ENCODE measurements around the gene ABCG8.

DNA sequence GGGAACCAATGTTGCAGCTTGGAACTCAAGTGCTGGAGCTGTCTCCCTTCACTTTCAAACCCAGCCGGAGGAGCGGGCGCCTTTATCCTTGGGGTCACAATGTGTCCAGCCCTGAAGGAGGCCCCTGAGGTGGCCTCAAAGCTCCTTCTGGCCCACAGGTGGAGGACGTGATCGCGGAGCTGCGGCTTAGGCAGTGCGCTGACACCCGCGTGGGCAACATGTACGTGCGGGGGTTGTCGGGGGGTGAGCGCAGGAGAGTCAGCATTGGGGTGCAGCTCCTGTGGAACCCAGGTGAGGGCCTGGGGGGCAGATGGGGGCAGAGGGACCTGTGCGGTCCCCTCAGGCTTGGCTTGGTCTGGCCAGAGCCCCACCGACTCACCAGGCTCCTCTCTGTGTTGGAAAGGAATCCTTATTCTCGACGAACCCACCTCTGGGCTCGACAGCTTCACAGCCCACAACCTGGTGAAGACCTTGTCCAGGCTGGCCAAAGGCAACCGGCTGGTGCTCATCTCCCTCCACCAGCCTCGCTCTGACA lies 13.5 kb downstream of the ABCG8 start:
- TF ChIP-seq NFIC (IDR thresholded peaks at IDR 0.05): no peak
- no peak for TF ChIP-seq RAD21 (IDR thresholded peaks at IDR 0.05; ENCODE audit: low read depth)
- no peak for TF ChIP-seq CREB1 (IDR thresholded peaks at IDR 0.05; ENCODE audit: low read depth)

All from Ishikawa (cell line).